GM12878 (cell line): ENCODE measurements around the gene MNT. TPM values are rescaled to one million over a fixed set of nuclear protein-coding genes. Genes with fewer than 3 reads are reported as not detected.

Experiments used
- ATAC-seq: fragments of 200-7000 bp; cut with Tn5 transposase; 3 replicates; pipeline ENCODE4 v1.9.1; 2020; ENCODE audit warnings: mild to moderate bottlenecking, moderate library complexity
- BruUV-seq: library from RNA; stranded (reverse); fragments of 400-500 nt; replicated peaks from 2 replicates; lab custom pipeline; 2021; lab: Mats Ljungman, UMichigan
- CTCF ChIA-PET: fragments of 300-600 bp; sonication (Branson Sonifier 250); formaldehyde crosslinking; extraction: SDS; loops from one replicate; lab custom pipeline; 2021; ENCODE audit warnings: inconsistent platforms; lab: Yijun Ruan, JAX
- POLR2A ChIA-PET: fragments of 350-600 bp; formaldehyde crosslinking; extraction: SDS; loops from one replicate; lab custom pipeline; 2021; ENCODE audit warnings: inconsistent platforms; lab: Charles Lee
- RAD21 ChIA-PET: fragments of 300-600 bp; sonication (Branson Sonifier 250); formaldehyde crosslinking; loops from one replicate; lab custom pipeline; 2023; ENCODE audit warnings: antibody characterized with exemption; ENCODE audit not compliant: unreplicated experiment; lab: Charles Lee
- SMC1A ChIA-PET: fragments of 300-600 bp; sonication (Branson Sonifier 250); formaldehyde crosslinking; loops from one replicate; lab custom pipeline; 2023; ENCODE audit not compliant: unreplicated experiment, uncharacterized antibody; lab: Charles Lee
- DNase-seq: peaks from one replicate; pipeline ENCODE4 v3.0.0-alpha.2; 2011; ENCODE audit warnings: low read depth, low spot score
- FAIRE-seq: peaks from 3 replicates; lab custom pipeline; 2011; peaks lifted over from hg19 to GRCh38; lab: Jason Lieb, UNC
- H2AFZ ChIP-seq: 2 replicates; pipeline ENCODE4 v1.6.0; 2011; ENCODE audit warnings: low read depth, low read length, control low read depth; ENCODE audit not compliant: control insufficient read depth
- H3K27ac ChIP-seq: 2 replicates; pipeline ENCODE4 v1.5.1; 2011; ENCODE audit warnings: control low read depth; ENCODE audit not compliant: control insufficient read depth, insufficient read depth
- H3K27me3 ChIP-seq, 2 experiments: replicated peaks in 1 of 2; 2 replicates each; pipeline versions ENCODE4 v1.6.0 to v1.6.1; 2011; ENCODE audit warnings: low read length in 1 of 2; ENCODE audit not compliant: control insufficient read depth in 2 of 2, insufficient read depth in 2 of 2
- H3K36me3 ChIP-seq, 2 experiments: 2 replicates each; pipeline ENCODE4 v1.5.1; 2011; ENCODE audit warnings: low read length in 1 of 2; ENCODE audit not compliant: control insufficient read depth in 2 of 2, insufficient read depth in 2 of 2
- H3K4me1 ChIP-seq: 2 replicates; pipeline ENCODE4 v1.6.1; 2011; ENCODE audit warnings: mild to moderate bottlenecking, low read length, moderate library complexity, mixed read lengths; ENCODE audit not compliant: control insufficient read depth, insufficient read depth
- H3K4me2 ChIP-seq: 2 replicates; pipeline ENCODE4 v1.6.0; 2011; ENCODE audit warnings: control low read depth; ENCODE audit not compliant: control insufficient read depth, insufficient read depth
- H3K4me3 ChIP-seq: fragments of 200-600 bp; sonication (generic); 2 replicates; pipeline ENCODE4 v1.5.1; 2016
- H3K79me2 ChIP-seq: 2 replicates; pipeline ENCODE4 v1.6.0; 2011; ENCODE audit warnings: low read length; ENCODE audit not compliant: control insufficient read depth, insufficient read depth
- H3K9ac ChIP-seq: 2 replicates; pipeline ENCODE4 v1.8.0; 2011; ENCODE audit warnings: low read length, control low read depth, mixed read lengths; ENCODE audit not compliant: control insufficient read depth, insufficient read depth
- H3K9me3 ChIP-seq: replicated peaks from 3 replicates; pipeline ENCODE4 v1.5.1; 2011; ENCODE audit warnings: mild to moderate bottlenecking, low read length; ENCODE audit not compliant: control insufficient read depth, insufficient read depth
- H4K20me1 ChIP-seq: 2 replicates; pipeline ENCODE4 v1.6.0; 2011; ENCODE audit not compliant: control insufficient read depth, insufficient read depth
- CHD1 ChIP-seq: IDR thresholded peaks from 2 replicates; pipeline ENCODE4 v1.6.1; 2012; ENCODE audit warnings: low read depth, low read length, improper control_type of control experiment
- CHD2 ChIP-seq: IDR thresholded peaks from 2 replicates; pipeline ENCODE4 v1.6.1; 2011; ENCODE audit warnings: low read depth, low read length, improper control_type of control experiment, borderline replicate concordance
- FOXM1 ChIP-seq: IDR thresholded peaks from 2 replicates; pipeline ENCODE4 v1.6.1; 2012; ENCODE audit warnings: low read depth, mild to moderate bottlenecking, inconsistent platforms, low read length, moderate library complexity
- LARP7 ChIP-seq: fragments of 450-650 bp; IDR thresholded peaks from 2 replicates; pipeline ENCODE4 v1.6.1; 2017; ENCODE audit warnings: mild to moderate bottlenecking
- PBX3 ChIP-seq: IDR thresholded peaks from 2 replicates; pipeline ENCODE4 v1.6.1; 2011; ENCODE audit warnings: mild to moderate bottlenecking, low read depth, low read length, moderate library complexity; ENCODE audit not compliant: insufficient replicate concordance
- PKNOX1 ChIP-seq: fragments of 450-650 bp; IDR thresholded peaks from 2 replicates; pipeline ENCODE4 v1.6.1; 2016; ENCODE audit warnings: mild to moderate bottlenecking
- SUZ12 ChIP-seq: fragments of 200-600 bp; sonication (generic); IDR thresholded peaks from one replicate; pipeline ENCODE4 v1.6.1; 2018; ENCODE audit warnings: antibody characterized with exemption, mild to moderate bottlenecking; ENCODE audit not compliant: unreplicated experiment
- WGBS: methylation state at CpG from one replicate; pipeline ENCODE4 v1.1.6; 2016; ENCODE audit warnings: low lambda C conversion rate; ENCODE audit not compliant: insufficient replicate concordance, insufficient coverage; ENCODE audit errors: missing lambda C conversion rate; 5-methylcytosine and 5-hydroxymethylcytosine counted together
- in situ Hi-C: fragments of 300-500 bp; cut with MboI; formaldehyde crosslinking; loops from 9 replicates; pipeline ENCODE4 v1.14.3; 2018; ENCODE audit warnings: mixed read lengths
- intact Hi-C: fragments of 100-400 bp; cut with micrococcal nuclease; formaldehyde crosslinking; loops from one replicate; pipeline ENCODE4 v1.14.2; 2022; ENCODE audit not compliant: unreplicated experiment
- polyA plus RNA-seq, 11 experiments: library from polyadenylated mRNA; depleted of rRNA in 4 of 11; unstranded in 6 of 11; stranded (reverse) in 5 of 11; fragments of >200 nt; fragmentation: Nextera tagmentation in 4 of 11; fragmentation: Illumina TruSeq in 1 of 11; extraction: Ambion mirVana in 4 of 11; extraction: Trizol in 1 of 11; gene quantifications; 1 replicate in 1 of 11; 2 replicates in 10 of 11; pipeline versions ENCODE4 v1.2.1 to v1.2.3, GENCODE V29; 2011 to 2016; ENCODE audit warnings: inconsistent platforms in 2 of 11, missing spikeins in 2 of 11, low read depth in 1 of 11
- total RNA-seq, 4 experiments: library from RNA; depleted of rRNA in 3 of 4; stranded (reverse); fragments of >200 nt in 3 of 4; fragmentation: Illumina TruSeq in 1 of 4; extraction: Trizol in 1 of 4; gene quantifications; 2 replicates each; pipeline versions ENCODE4 v1.2.1 to v1.2.3, GENCODE V29; 2013 to 2021
- TF ChIP-seq, protein P1 (sequence below): IDR thresholded peaks from 2 replicates; pipeline ENCODE4 v1.6.1; 2012; ENCODE audit warnings: improper control_type of control experiment, low read depth, low read length; ENCODE audit not compliant: insufficient replicate concordance

Gene MNT
- total and polyA plus RNA-seq, 10 of the 15 experiments (the other 5 are each of a cell fraction or from before 2014, with no cell fraction given): 0.31 to 15.9 (median 3.8) TPM

- Histone ChIP-seq H3K36me3 (peaks cover 4 to 5% of the 10 kb centered on the region in 2 experiments; a peak in 2 of 4 replicates), H3K4me2 (peak overlapping the region; percentile 46), H3K9me3 (no peaks in the 10 kb centered on the region), H3K4me3 (peak overlapping the region; percentile 66), H2AFZ (peak overlapping the region; percentile 79; the same call in 1 of the 2 replicates), H3K9ac (peak overlapping the region; percentile 72), H3K79me2 (peaks cover 8% of the 10 kb centered on the region), H4K20me1 (no peaks in the 10 kb centered on the region), H3K27me3 (no peaks in the 10 kb centered on the region), H3K4me1 (peaks cover 25% of the 10 kb centered on the region), H3K27ac (peak overlapping the region; percentile 83)
- peak; percentile 31 for FAIRE-seq
- SMC1A ChIA-PET: interaction anchor here (0.7 to 3.0 kb wide), 7 partner anchors 9 to 147 kb away, joined by 3 to 34 read pairs (median 5); partner anchors contain the start of gene TSR1
- RAD21 ChIA-PET: interaction anchor here (1.1 to 3.8 kb wide), 4 partner anchors 9 to 88 kb away, joined by 3 to 50 read pairs (median 26); partner anchors contain the start of genes SMG6 and SRR
- BruUV-seq: no TSS peak
- CTCF ChIA-PET: interaction anchor here (1.1 to 4.7 kb wide), 5 partner anchors 9 to 25 kb away, joined by 4 to 73 read pairs (median 9); no protein-coding TSS in a partner anchor
- TF ChIP-seq CHD1 (no peak), LARP7 (no peak), SUZ12 (no peak), PKNOX1 (peak; percentile 22; the same call in 1 of the 2 replicates), FOXM1 (no peak), CHD2 (no peak), PBX3 (peak; percentile 13)
- TF ChIP-seq, protein P1, sequence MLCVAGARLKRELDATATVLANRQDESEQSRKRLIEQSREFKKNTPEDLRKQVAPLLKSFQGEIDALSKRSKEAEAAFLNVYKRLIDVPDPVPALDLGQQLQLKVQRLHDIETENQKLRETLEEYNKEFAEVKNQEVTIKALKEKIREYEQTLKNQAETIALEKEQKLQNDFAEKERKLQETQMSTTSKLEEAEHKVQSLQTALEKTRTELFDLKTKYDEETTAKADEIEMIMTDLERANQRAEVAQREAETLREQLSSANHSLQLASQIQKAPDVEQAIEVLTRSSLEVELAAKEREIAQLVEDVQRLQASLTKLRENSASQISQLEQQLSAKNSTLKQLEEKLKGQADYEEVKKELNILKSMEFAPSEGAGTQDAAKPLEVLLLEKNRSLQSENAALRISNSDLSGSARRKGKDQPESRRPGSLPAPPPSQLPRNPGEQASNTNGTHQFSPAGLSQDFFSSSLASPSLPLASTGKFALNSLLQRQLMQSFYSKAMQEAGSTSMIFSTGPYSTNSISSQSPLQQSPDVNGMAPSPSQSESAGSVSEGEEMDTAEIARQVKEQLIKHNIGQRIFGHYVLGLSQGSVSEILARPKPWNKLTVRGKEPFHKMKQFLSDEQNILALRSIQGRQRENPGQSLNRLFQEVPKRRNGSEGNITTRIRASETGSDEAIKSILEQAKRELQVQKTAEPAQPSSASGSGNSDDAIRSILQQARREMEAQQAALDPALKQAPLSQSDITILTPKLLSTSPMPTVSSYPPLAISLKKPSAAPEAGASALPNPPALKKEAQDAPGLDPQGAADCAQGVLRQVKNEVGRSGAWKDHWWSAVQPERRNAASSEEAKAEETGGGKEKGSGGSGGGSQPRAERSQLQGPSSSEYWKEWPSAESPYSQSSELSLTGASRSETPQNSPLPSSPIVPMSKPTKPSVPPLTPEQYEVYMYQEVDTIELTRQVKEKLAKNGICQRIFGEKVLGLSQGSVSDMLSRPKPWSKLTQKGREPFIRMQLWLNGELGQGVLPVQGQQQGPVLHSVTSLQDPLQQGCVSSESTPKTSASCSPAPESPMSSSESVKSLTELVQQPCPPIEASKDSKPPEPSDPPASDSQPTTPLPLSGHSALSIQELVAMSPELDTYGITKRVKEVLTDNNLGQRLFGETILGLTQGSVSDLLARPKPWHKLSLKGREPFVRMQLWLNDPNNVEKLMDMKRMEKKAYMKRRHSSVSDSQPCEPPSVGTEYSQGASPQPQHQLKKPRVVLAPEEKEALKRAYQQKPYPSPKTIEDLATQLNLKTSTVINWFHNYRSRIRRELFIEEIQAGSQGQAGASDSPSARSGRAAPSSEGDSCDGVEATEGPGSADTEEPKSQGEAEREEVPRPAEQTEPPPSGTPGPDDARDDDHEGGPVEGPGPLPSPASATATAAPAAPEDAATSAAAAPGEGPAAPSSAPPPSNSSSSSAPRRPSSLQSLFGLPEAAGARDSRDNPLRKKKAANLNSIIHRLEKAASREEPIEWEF: no peak
- intact Hi-C loops: loop anchor here (1.0 to 2.0 kb wide), 2 partner anchors 10 to 319 kb away; partner anchors contain the start of genes CLUH and MNT
- DNase-seq: no peak
- POLR2A ChIA-PET: interaction anchor here (0.6 to 3.3 kb wide), 6 partner anchors 9 to 57 kb away, joined by 3 to 16 read pairs (median 5); no protein-coding TSS in a partner anchor
- WGBS: 29% methylated on average over 18 of the region's 18 CpGs
- no peak for ATAC-seq
- in situ Hi-C loops: no loop called here
Observed at GRCh38 chr17:2391597-2392251, 9.1 kb downstream of the MNT start.
